ENCODE results near the gene NFS1.

NFS1 gene

DNA sequence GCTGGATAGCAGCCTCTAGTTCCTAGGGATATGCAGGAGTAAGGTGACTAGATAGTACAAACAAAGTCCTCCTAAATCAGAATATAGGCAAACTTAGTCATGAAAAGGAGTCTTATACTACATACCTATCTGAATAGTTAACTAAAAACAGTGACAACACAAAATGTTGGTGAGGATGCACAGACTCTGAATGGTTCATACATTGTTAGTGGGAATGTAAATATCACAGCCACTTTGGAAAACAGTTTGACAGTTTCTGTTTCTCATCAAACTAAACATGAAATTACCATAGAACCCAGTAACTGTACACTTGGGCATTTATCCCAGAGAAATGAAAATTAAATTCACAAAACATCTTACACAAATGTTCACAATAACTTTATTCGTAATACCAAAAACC is 17.2 kb downstream of the NFS1 start:
- in situ Hi-C loops (cut with MboI; ENCODE audit: low sequenced_read_pairs, unreplicated experiment): no loop called here
- DNase-seq (ENCODE audit: low spot score): no peak
- TF ChIP-seq CTCF (IDR thresholded peaks at IDR 0.05; ENCODE audit: borderline replicate concordance, control extremely low read depth, extremely low read depth, insufficient read depth, missing control alignments): no peak

- in situ Hi-C loops (cut with MboI; ENCODE audit: low sequenced_read_pairs, unreplicated experiment): no loop called here
- DNase-seq (ENCODE audit: low spot score): no peak
Observed at GRCh38 chr20:35680452-35681183, 18.5 kb downstream of the NFS1 start.

GRCh38 chr20:35674921-35675320 is 24.2 kb downstream of the NFS1 start:
- in situ Hi-C loops (cut with MboI; ENCODE audit: low sequenced_read_pairs, unreplicated experiment): no loop called here
- no peak for TF ChIP-seq CTCF (IDR thresholded peaks at IDR 0.05; ENCODE audit: borderline replicate concordance, control extremely low read depth, extremely low read depth, insufficient read depth, missing control alignments)
- DNase-seq (ENCODE audit: low spot score): no peak

More at GRCh38 chr20:35680452-35681183, 18.5 kb downstream of the NFS1 start:
- no peak for TF ChIP-seq CTCF (IDR thresholded peaks at IDR 0.05; ENCODE audit: borderline replicate concordance, control extremely low read depth, extremely low read depth, insufficient read depth, missing control alignments)

GRCh38 chr20:35673884-35674283 is 25.3 kb downstream of the NFS1 start:
- no peak for TF ChIP-seq CTCF (IDR thresholded peaks at IDR 0.05; ENCODE audit: borderline replicate concordance, control extremely low read depth, extremely low read depth, insufficient read depth, missing control alignments)
- no peak for DNase-seq (ENCODE audit: low spot score)
- in situ Hi-C loops (cut with MboI; ENCODE audit: low sequenced_read_pairs, unreplicated experiment): no loop called here

- in situ Hi-C loops (cut with MboI; ENCODE audit: low sequenced_read_pairs, unreplicated experiment): no loop called here
- no peak for DNase-seq (ENCODE audit: low spot score)
- TF ChIP-seq CTCF (IDR thresholded peaks at IDR 0.05; ENCODE audit: borderline replicate concordance, control extremely low read depth, extremely low read depth, insufficient read depth, missing control alignments): no peak
Observed at GRCh38 chr20:35669681-35670080, 29.5 kb downstream of the NFS1 start.

GRCh38 chr20:35669221-35669620 is 29.9 kb downstream of the NFS1 start:
- no peak for DNase-seq (ENCODE audit: low spot score)
- in situ Hi-C loops (cut with MboI; ENCODE audit: low sequenced_read_pairs, unreplicated experiment): no loop called here
- no peak for TF ChIP-seq CTCF (IDR thresholded peaks at IDR 0.05; ENCODE audit: borderline replicate concordance, control extremely low read depth, extremely low read depth, insufficient read depth, missing control alignments)
